ENCODE data around the gene UBA1.

GRCh38 chrX:47191331-47191730, 2.3 kb upstream of the UBA1 start:
- no peak for TF ChIP-seq CTCF (IDR thresholded peaks at IDR 0.05 in 2 of 3, conservative IDR thresholded peaks at IDR 0.05 in 1 of 3; ENCODE audit: borderline replicate concordance in 1 of 3, insufficient read depth in 1 of 3, low read depth in 2 of 3, low read length in 2 of 3)
- TF ChIP-seq POLR2AphosphoS5 (IDR thresholded peaks at IDR 0.05; ENCODE audit: low read depth, low read length), result no peak
- TF ChIP-seq EZH2phosphoT487 (IDR thresholded peaks at IDR 0.05; ENCODE audit: borderline replicate concordance), result no peak
- TF ChIP-seq SP1 (IDR thresholded peaks at IDR 0.05; ENCODE audit: low read depth), result no peak
- TF ChIP-seq POLR2A (IDR thresholded peaks at IDR 0.05; ENCODE audit: borderline replicate concordance, extremely low read depth, insufficient read depth, insufficient read length), result no peak
- no peak for TF ChIP-seq RAD21 (IDR thresholded peaks at IDR 0.05; ENCODE audit: low read depth)
- no peak for TF ChIP-seq SIN3A (IDR thresholded peaks at IDR 0.05; ENCODE audit: low read depth)
- peak; percentile 27 for TF ChIP-seq TCF7L2 (IDR thresholded peaks at IDR 0.05; ENCODE audit: borderline replicate concordance, extremely low read depth, insufficient read depth, insufficient read length)
- TF ChIP-seq EZH2 (IDR thresholded peaks at IDR 0.05), result no peak
- no peak for TF ChIP-seq MAX (IDR thresholded peaks at IDR 0.05)
- TF ChIP-seq JUND (IDR thresholded peaks at IDR 0.05), result no peak
